ENCODE data around the gene HEMGN.

HEMGN gene

GRCh38 chr9:97900738-97901565 lies 37.0 kb downstream of the HEMGN start:
- no peak for DNase-seq (ENCODE audit: low read depth in 2 of 2, low spot score in 1 of 2)

DNA sequence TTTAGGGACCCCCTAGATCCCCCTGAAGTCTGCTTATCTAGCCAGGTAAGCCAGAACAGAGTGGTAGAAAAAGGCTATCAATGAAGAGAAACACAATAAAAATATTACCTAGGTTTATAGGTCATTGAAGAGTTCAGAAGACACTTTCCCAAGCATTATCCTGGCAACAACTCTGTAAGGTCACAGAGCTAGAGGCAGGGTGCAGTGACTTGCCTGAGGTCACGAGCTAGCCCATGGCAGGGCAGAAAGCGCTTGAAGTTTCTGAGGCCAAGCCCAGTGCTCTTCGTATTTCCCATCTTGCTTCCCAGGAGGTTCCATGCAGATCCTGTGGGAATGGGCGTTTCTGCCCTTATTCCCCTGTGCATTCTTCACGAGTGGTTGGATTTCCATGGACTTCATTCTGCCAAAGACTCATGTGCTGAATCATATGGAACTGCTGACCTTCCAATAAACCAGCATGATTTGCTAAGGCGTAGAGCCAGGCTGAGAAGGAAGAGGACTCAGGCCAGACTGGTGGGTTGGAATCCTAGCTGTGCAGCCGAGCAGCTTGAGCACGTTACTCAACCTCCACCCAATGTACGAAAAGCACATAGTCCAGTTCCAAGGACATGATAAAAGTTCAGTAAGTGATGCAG lies 37.8 kb downstream of the HEMGN start:
- DNase-seq (ENCODE audit: low read depth in 2 of 2, low spot score in 1 of 2), result no peak

DNA sequence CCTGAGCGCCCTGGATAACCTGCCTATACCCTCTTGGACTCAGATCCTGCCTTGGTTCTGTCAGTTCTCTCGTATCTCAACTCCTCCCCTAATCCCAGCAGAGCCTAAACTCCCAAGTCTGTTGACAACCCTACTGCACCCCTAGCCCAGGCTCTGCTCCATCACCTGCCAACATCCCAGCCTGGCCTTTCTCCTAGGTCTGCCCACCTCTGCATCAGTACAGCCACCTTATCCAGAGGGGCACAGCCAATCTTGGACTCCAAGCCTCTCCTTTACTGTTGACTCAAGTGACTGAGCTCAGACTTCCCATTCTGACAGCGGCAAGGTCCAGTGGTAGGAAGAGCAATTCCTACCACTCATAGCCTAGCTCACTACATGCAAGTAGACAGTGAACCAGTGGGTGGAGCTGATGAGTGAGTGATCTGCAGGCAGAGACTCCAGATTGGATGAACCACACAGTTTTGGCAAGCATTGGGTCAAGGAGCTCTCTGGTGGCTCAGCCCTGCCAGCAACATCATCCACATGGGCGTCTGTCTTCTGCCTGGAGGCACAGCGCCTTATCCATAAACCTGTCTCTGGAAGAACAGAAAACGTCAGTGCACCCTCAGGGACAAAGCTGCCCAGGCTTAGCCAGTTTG lies 42.2 kb downstream of the HEMGN start:
- DNase-seq (ENCODE audit: low read depth in 2 of 2, low spot score in 1 of 2), result no peak

GRCh38 chr9:97895211-97895610 lies 42.8 kb downstream of the HEMGN start:
- no peak for DNase-seq (ENCODE audit: low read depth in 2 of 2, low spot score in 1 of 2)

GRCh38 chr9:97892421-97892820 lies 45.6 kb downstream of the HEMGN start:
- no peak for DNase-seq (ENCODE audit: low read depth in 2 of 2, low spot score in 1 of 2)

DNA sequence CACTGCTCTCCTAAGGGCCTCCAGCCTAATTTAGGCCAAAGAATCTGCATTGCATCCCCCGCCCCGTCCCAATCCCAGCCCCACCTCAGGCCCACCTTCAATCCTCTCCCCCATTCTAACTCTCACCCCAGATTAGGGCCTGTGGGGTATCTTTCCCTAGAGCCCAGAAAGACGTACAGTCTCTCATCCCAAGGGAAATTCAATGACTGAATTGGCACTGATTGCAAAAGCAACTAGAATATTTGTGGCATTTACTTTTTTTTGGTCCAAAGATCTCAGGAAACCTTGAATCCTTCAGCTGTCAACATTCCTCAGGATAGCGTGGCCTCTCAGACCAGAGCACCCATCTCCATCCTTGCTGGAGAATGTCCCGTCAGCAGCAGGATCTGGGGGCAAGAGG lies 46.2 kb downstream of the HEMGN start:
- no peak for DNase-seq (ENCODE audit: low read depth in 2 of 2, low spot score in 1 of 2)

DNA sequence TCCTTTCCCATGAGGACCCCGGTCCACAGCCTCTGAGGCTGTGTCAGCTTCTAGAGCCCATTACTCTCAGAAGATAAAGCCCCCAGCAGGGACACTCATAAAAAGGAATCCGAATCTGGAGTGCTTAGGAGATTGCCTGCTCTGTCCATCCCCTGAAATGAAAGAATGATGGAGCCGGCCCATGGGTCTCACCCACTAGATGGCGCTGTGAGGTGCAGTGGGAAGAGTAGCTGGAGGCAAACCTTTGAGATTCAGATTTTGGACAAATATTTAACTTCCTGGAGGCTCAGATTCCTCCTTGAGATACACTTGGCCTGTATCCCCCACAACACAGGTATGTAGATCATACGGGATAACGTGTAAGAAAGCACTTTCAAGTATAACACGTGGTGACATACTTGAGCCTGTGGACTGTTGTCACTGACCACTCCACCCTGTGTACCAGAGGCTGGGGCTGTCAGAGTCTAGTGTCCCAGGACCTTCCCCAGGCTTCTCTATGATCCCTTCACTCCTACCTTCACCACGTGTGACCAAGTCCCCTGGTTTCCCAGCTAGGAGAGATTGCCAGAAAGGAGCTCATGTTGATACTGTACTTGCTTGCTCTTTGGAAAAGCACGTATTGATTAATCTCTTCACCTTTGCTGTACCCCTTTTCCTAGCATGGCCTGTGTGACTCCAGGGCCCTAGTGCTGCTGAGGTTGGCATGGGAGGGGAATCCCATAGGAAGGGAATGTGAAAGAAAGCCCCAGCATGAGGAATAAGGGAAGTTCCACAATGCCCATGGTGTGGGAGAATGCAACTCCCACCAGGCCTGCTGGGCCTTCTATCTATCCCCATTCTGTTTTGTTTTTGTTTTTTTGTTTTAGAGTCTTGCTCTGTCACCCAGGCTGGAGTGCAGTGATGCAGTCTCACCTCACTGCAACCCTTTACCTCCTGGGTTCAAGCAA lies 47.8 kb downstream of the HEMGN start:
- peak in 1 of 2 donors; percentile 51 for DNase-seq (ENCODE audit: low read depth in 2 of 2, low spot score in 1 of 2)

DNA sequence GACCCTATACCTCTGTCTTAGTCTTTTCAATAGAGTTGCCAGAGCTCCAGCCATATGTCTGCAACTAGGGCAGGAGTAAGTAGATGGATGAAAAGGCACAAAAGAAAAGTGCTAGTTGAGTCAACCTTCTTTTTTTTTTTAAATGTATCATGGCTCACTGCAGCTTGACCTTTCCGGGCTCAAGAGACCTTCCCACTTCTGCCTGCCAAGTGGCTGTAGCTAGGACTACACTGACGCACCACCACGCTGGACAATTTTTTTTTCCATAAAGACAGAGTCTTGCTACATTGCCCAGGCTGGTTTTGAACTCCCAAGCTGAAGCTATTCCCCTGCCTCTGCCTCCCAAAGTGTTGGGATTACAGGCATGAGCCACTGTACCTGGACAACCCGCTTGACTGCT lies 57.6 kb downstream of the HEMGN start:
- DNase-seq (ENCODE audit: low read depth in 2 of 2, low spot score in 1 of 2), result no peak
